Common myeloid progenitor, CD34-positive (primary cell): Measurements from ENCODE around the gene FRMPD1.

Experiments used
- CTCF ChIA-PET: fragments of 350-600 bp; sonication (Branson Sonifier 250); formaldehyde crosslinking; loops from one replicate; lab custom pipeline; 2021; ENCODE audit warnings: antibody characterized with exemption; lab: Charles Lee
- POLR2A ChIA-PET: fragments of 350-600 bp; sonication (Branson Sonifier 250); formaldehyde crosslinking; loops from one replicate; lab custom pipeline; 2021; ENCODE audit warnings: antibody characterized with exemption; lab: Charles Lee
- DNase-seq, 3 donors: peaks; one replicate each; pipeline versions ENCODE4 v3.0.0 to v3.0.0-alpha.2; 2013
- H3K27ac ChIP-seq, 2 experiments: 1 replicate in 1 of 2; 2 replicates in 1 of 2; pipeline ENCODE4 v1.7.0; 2013; ENCODE audit warnings: inconsistent platforms in 2 of 2, low read length in 2 of 2, mild to moderate bottlenecking in 2 of 2, low read depth in 1 of 2, moderate library complexity in 1 of 2; ENCODE audit not compliant: severe bottlenecking in 2 of 2, insufficient read depth in 1 of 2, poor library complexity in 1 of 2
- H3K27me3 ChIP-seq, 5 experiments: replicated peaks in 2 of 5; 1 replicate in 3 of 5; 2 replicates in 2 of 5; pipeline versions ENCODE4 v1.6.1 to v1.7.0; 2013; ENCODE audit warnings: low read length in 4 of 5, mild to moderate bottlenecking in 2 of 5, moderate library complexity in 2 of 5, inconsistent platforms in 1 of 5; ENCODE audit not compliant: insufficient read depth in 5 of 5, control insufficient read depth in 4 of 5
- H3K36me3 ChIP-seq, 4 experiments: 1 replicate in 2 of 4; 2 replicates in 2 of 4; pipeline versions ENCODE4 v1.6.1 to v1.7.0; 2013; ENCODE audit warnings: low read length in 3 of 4, control low read depth in 1 of 4, mild to moderate bottlenecking in 1 of 4; ENCODE audit not compliant: control insufficient read depth in 4 of 4, insufficient read depth in 4 of 4
- H3K4me1 ChIP-seq, 4 experiments: 1 replicate in 3 of 4; 2 replicates in 1 of 4; pipeline versions ENCODE4 v1.6.1 to v1.7.1; 2013; ENCODE audit warnings: low read length in 3 of 4, mild to moderate bottlenecking in 3 of 4, control low read depth in 1 of 4, inconsistent platforms in 1 of 4, moderate library complexity in 1 of 4; ENCODE audit not compliant: control insufficient read depth in 4 of 4, insufficient read depth in 4 of 4; ENCODE audit errors: control extremely low read depth in 1 of 4
- H3K4me3 ChIP-seq, 7 experiments: 1 replicate in 4 of 7; 2 replicates in 3 of 7; pipeline versions ENCODE4 v1.5.1 to v1.7.0; 2013; ENCODE audit warnings: mild to moderate bottlenecking in 7 of 7, low read length in 6 of 7, moderate library complexity in 6 of 7, inconsistent platforms in 2 of 7, low read depth in 2 of 7, control low read depth in 1 of 7; ENCODE audit not compliant: insufficient read depth in 4 of 7, control insufficient read depth in 1 of 7; ENCODE audit errors: extremely low read depth in 1 of 7
- H3K9me3 ChIP-seq, 5 experiments: 1 replicate in 4 of 5; 2 replicates in 1 of 5; pipeline versions ENCODE4 v1.6.1 to v1.7.1; 2013; ENCODE audit warnings: low read length in 4 of 5, mild to moderate bottlenecking in 2 of 5, inconsistent platforms in 1 of 5, low read depth in 1 of 5, moderate library complexity in 1 of 5; ENCODE audit not compliant: control insufficient read depth in 4 of 5, insufficient read depth in 2 of 5; ENCODE audit errors: control extremely low read depth in 1 of 5
- WGBS: methylation state at CpG from one replicate; pipeline ENCODE4 v1.1.5; 2013; ENCODE audit not compliant: insufficient coverage; 5-methylcytosine and 5-hydroxymethylcytosine counted together

FRMPD1 gene

GRCh38 chr9:37784291-37784615 lies 133.5 kb downstream of the FRMPD1 start:
- Histone ChIP-seq H3K4me3 (peak overlapping the region; percentile 64 to 94 (median 91)), H3K27me3 (peaks cover 0 to 2% (median 0%) of the 10 kb centered on the region in 5 experiments), H3K4me1 (peaks cover 9 to 21% (median 15%) of the 10 kb centered on the region in 4 experiments), H3K36me3 (peaks cover 16 to 42% (median 28%) of the 10 kb centered on the region in 4 experiments), H3K27ac (peak overlapping the region; percentile 81 to 93), H3K9me3 (no peaks in the 10 kb centered on the region)
- 0% methylated on average over 6 of the region's 6 CpGs for WGBS
- ChIA-PET CTCF (interaction anchor here (1.0 to 1.9 kb wide), 4 partner anchors 11 to 46 kb away, joined by 3 to 5 read pairs (median 4); no protein-coding TSS in a partner anchor), POLR2A (interaction anchor here (1.6 kb wide), 1 partner anchor 16 kb away, joined by 7 read pairs; the partner anchor contains the start of gene DCAF10)
- DNase-seq, result peak in 1 of 3 donors; percentile 63

- CTCF ChIA-PET, result interaction anchor here (1.0 to 1.9 kb wide), 6 partner anchors 11 to 303 kb away, joined by 3 to 5 read pairs (median 4); partner anchors contain the start of gene DCAF10
- POLR2A ChIA-PET, result interaction anchor here (1.6 kb wide), 1 partner anchor 16 kb away, joined by 7 read pairs; the partner anchor contains the start of gene DCAF10
These were observed 134.1 kb downstream of the FRMPD1 start, which contains the start of gene EXOSC3 for GRCh38 chr9:37784616-37785483. EXOSC3 (minus strand) TSS chr9:37785064; CDS start chr9:37785044, 20 bp downstream.

DNA sequence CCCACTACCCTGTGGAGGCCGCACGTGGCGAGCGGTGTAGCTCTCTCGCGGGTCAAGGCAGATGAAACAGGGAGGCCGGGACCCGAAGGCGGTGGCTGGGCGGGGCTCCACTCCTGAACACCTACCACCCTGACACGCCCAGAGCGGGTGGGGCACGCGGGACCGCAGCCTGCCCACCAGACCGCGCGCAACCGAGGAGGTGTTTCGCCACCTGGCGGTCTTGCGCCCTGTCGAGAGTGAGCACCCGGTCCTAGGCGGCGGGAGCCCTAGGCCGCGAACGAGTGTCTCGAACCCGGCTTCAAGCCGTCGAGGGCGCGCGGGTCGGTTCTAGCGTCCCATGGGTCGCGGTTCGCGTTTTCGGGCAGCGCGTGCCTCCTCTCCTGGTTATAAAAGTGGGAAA lies 136.3 kb downstream of the FRMPD1 start:
- no peaks in the 10 kb centered on the region for H3K9me3 ChIP-seq
- H3K4me1 ChIP-seq, result peaks cover 9 to 21% (median 15%) of the 10 kb centered on the region in 4 experiments
- no peak overlapping the region for H3K27ac ChIP-seq
- DNase-seq, result peak in 1 of 3 donors; percentile 7
- WGBS, result 55% methylated on average over 45 of the region's 45 CpGs
- no peak overlapping the region for H3K4me3 ChIP-seq
- ChIA-PET POLR2A (no interaction called here), CTCF (no interaction called here)
- H3K27me3 ChIP-seq, result peaks cover 0 to 2% (median 0%) of the 10 kb centered on the region in 5 experiments
- H3K36me3 ChIP-seq, result peaks cover 4 to 14% (median 11%) of the 10 kb centered on the region in 4 experiments

More at GRCh38 chr9:37784616-37785483, 134.1 kb downstream of the FRMPD1 start, which contains the start of gene EXOSC3:
- Histone ChIP-seq H3K36me3 (peaks cover 16 to 36% (median 25%) of the 10 kb centered on the region in 4 experiments), H3K4me1 (peaks cover 9 to 21% (median 15%) of the 10 kb centered on the region in 4 experiments), H3K9me3 (no peaks in the 10 kb centered on the region), H3K4me3 (peak within 1 kb of the TSS; percentile 64 to 94 (median 91)), H3K27me3 (peaks cover 0 to 2% (median 0%) of the 10 kb centered on the region in 5 experiments), H3K27ac (peak within 1 kb of the TSS; percentile 81 to 93)
- 0% methylated on average over 65 of the region's 73 CpGs for WGBS
- DNase-seq, result peak; percentile 91 to 93 (median 92)

- Histone ChIP-seq H3K9me3 (no peaks in the 10 kb centered on the region), H3K27ac (no peak overlapping the region), H3K36me3 (peaks cover 0 to 2% (median 2%) of the 10 kb centered on the region in 4 experiments), H3K4me1 (peaks cover 9 to 17% (median 14%) of the 10 kb centered on the region in 4 experiments), H3K4me3 (no peak overlapping the region), H3K27me3 (peaks cover 0 to 2% (median 0%) of the 10 kb centered on the region in 5 experiments)
- POLR2A ChIA-PET, result no interaction called here
- CTCF ChIA-PET, result interaction anchor here (0.8 kb wide), 1 partner anchor 9 kb away, joined by 3 read pairs; no protein-coding TSS in a partner anchor
- DNase-seq, result peak in 1 of 3 donors; percentile 5
- 85% methylated on average over 5 of the region's 6 CpGs for WGBS
These were observed 137.6 kb downstream of the FRMPD1 start for GRCh38 chr9:37788332-37788731.

GRCh38 chr9:37790096-37790495 lies 139.3 kb downstream of the FRMPD1 start:
- POLR2A ChIA-PET, result no interaction called here
- no peak overlapping the region for H3K27ac ChIP-seq
- H3K36me3 ChIP-seq, result no peaks in the 10 kb centered on the region
- H3K27me3 ChIP-seq, result peaks cover 0 to 2% (median 0%) of the 10 kb centered on the region in 5 experiments
- H3K9me3 ChIP-seq, result no peaks in the 10 kb centered on the region
- peaks cover 0 to 7% (median 6%) of the 10 kb centered on the region in 4 experiments for H3K4me1 ChIP-seq
- no peak overlapping the region for H3K4me3 ChIP-seq
- DNase-seq, result no peak
- 100% methylated on average over 1 of the region's 2 CpGs for WGBS
- CTCF ChIA-PET, result no interaction called here

- Histone ChIP-seq H3K36me3 (no peaks in the 10 kb centered on the region), H3K4me3 (no peak overlapping the region), H3K27me3 (peaks cover 0 to 2% (median 0%) of the 10 kb centered on the region in 5 experiments), H3K4me1 (peaks cover 0 to 6% (median 3%) of the 10 kb centered on the region in 4 experiments), H3K27ac (no peak overlapping the region), H3K9me3 (no peaks in the 10 kb centered on the region)
- WGBS, result no CpG with 5 or more reads among the region's 5 CpGs
- no peak for DNase-seq
- ChIA-PET CTCF (no interaction called here), POLR2A (no interaction called here)
These were observed 141.4 kb downstream of the FRMPD1 start for GRCh38 chr9:37792122-37792521.
